Activated naive CD4-positive, alpha-beta T cell treated with anti-CD3 and anti-CD28 coated beads, Interleukin-2, amount 10 ng/mL, durations not matched to agents 7 days and 5 days (primary cell): ENCODE measurements around the gene FCGR3A.
A peak's percentile ranks its signal among the peaks of the same experiment; 100 is the strongest.
"Not testable (repeated sequence)": the region's sequence is repeated elsewhere in the genome, so short reads cannot be mapped to it uniquely, and the experiment has no call there.

Experiments used
- CTCF ChIA-PET: fragments of 350-600 bp; sonication (Branson Sonifier 250); formaldehyde crosslinking; loops from one replicate; lab custom pipeline; 2021; ENCODE audit warnings: antibody characterized with exemption; lab: Charles Lee
- DNase-seq: peaks from one replicate; pipeline ENCODE4 v3.0.0-alpha.2; 2020
- H3K27ac Mint-ChIP-seq: one replicate; pipeline ENCODE4 v1.8.0; 2021; ENCODE audit warnings: mild to moderate bottlenecking, moderate library complexity, mixed read lengths
- H3K27me3 Mint-ChIP-seq: one replicate; pipeline ENCODE4 v1.8.0; 2021; ENCODE audit warnings: mild to moderate bottlenecking, mixed read lengths
- H3K36me3 Mint-ChIP-seq: one replicate; pipeline ENCODE4 v1.8.0; 2021; ENCODE audit warnings: mixed read lengths
- H3K4me1 Mint-ChIP-seq: one replicate; pipeline ENCODE4 v1.8.0; 2021; ENCODE audit warnings: mixed read lengths
- H3K4me3 Mint-ChIP-seq: one replicate; pipeline ENCODE4 v1.8.0; 2021; ENCODE audit warnings: mild to moderate bottlenecking, moderate library complexity, mixed read lengths
- H3K9me3 Mint-ChIP-seq: one replicate; pipeline ENCODE4 v1.8.0; 2021; ENCODE audit warnings: mixed read lengths

Gene FCGR3A

DNA sequence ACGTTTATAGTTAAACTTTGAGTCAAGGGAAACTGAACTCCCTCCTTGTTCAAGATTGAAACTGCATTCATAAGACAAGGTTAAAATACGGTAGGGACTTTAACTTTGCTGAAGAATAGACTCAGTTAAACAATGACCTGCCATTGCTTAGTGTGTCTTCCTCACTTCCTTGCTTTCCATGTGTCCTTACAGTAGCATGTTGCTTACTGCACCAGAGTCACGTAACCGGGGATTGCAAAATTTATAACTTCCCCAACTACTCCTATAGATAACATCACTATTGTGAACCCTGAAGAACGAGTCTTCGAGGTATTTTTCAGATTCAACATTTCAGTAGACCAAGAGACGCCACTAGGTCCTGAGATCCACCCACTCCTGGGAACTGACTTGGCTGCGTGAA lies 22.1 kb upstream of the FCGR3A start:
- peaks cover 24% of the 10 kb centered on the region for H3K27me3 Mint-ChIP-seq
- DNase-seq, H3K4me3 Mint-ChIP-seq, H3K9me3 Mint-ChIP-seq, CTCF ChIA-PET, H3K4me1 Mint-ChIP-seq, H3K27ac Mint-ChIP-seq, H3K36me3 Mint-ChIP-seq: not testable (repeated sequence)

GRCh38 chr1:161566602-161566960 lies 17.0 kb upstream of the FCGR3A start:
- H3K4me1 Mint-ChIP-seq, H3K36me3 Mint-ChIP-seq, H3K4me3 Mint-ChIP-seq, H3K9me3 Mint-ChIP-seq, CTCF ChIA-PET, DNase-seq, H3K27ac Mint-ChIP-seq: not testable (repeated sequence)
- H3K27me3 Mint-ChIP-seq = peaks cover 24% of the 10 kb centered on the region

- H3K4me3 Mint-ChIP-seq, DNase-seq, CTCF ChIA-PET, H3K36me3 Mint-ChIP-seq, H3K27ac Mint-ChIP-seq, H3K9me3 Mint-ChIP-seq: not testable (repeated sequence)
- Mint-ChIP-seq H3K4me1 (peaks cover 13% of the 10 kb centered on the region), H3K27me3 (peaks cover 17% of the 10 kb centered on the region)
These were observed 13.9 kb upstream of the FCGR3A start for GRCh38 chr1:161563522-161563921.

GRCh38 chr1:161562441-161562840 lies 12.8 kb upstream of the FCGR3A start:
- Mint-ChIP-seq H3K4me1 (peaks cover 15% of the 10 kb centered on the region), H3K27me3 (peaks cover 13% of the 10 kb centered on the region)
- H3K9me3 Mint-ChIP-seq, H3K36me3 Mint-ChIP-seq, DNase-seq, H3K4me3 Mint-ChIP-seq, H3K27ac Mint-ChIP-seq: not testable (repeated sequence)
- CTCF ChIA-PET = interaction anchor here (1.5 kb wide), 1 partner anchor 56 kb away, joined by 3 read pairs; no protein-coding TSS in a partner anchor

GRCh38 chr1:161560960-161561715 lies 11.5 kb upstream of the FCGR3A start:
- peak overlapping the region; percentile 7 for H3K27ac Mint-ChIP-seq
- H3K27me3 Mint-ChIP-seq = not testable (repeated sequence)

GRCh38 chr1:161557506-161558450 lies 8.2 kb upstream of the FCGR3A start:
- CTCF ChIA-PET, H3K27me3 Mint-ChIP-seq, H3K9me3 Mint-ChIP-seq, H3K27ac Mint-ChIP-seq, DNase-seq, H3K4me3 Mint-ChIP-seq, H3K36me3 Mint-ChIP-seq: not testable (repeated sequence)
- H3K4me1 Mint-ChIP-seq = peaks cover 29% of the 10 kb centered on the region

More at GRCh38 chr1:161560960-161561715, 11.5 kb upstream of the FCGR3A start:
- H3K36me3 Mint-ChIP-seq, H3K4me3 Mint-ChIP-seq, H3K9me3 Mint-ChIP-seq, DNase-seq: not testable (repeated sequence)
- peaks cover 14% of the 10 kb centered on the region for H3K4me1 Mint-ChIP-seq
- CTCF ChIA-PET = interaction anchor here (1.5 kb wide), 1 partner anchor 55 kb away, joined by 3 read pairs; no protein-coding TSS in a partner anchor

GRCh38 chr1:161556990-161557389 lies 7.4 kb upstream of the FCGR3A start:
- DNase-seq, H3K27me3 Mint-ChIP-seq, H3K27ac Mint-ChIP-seq, H3K9me3 Mint-ChIP-seq, H3K36me3 Mint-ChIP-seq, H3K4me3 Mint-ChIP-seq, CTCF ChIA-PET: not testable (repeated sequence)
- peaks cover 29% of the 10 kb centered on the region for H3K4me1 Mint-ChIP-seq

- DNase-seq, H3K36me3 Mint-ChIP-seq, H3K9me3 Mint-ChIP-seq, H3K27me3 Mint-ChIP-seq, H3K27ac Mint-ChIP-seq, H3K4me3 Mint-ChIP-seq, CTCF ChIA-PET: not testable (repeated sequence)
- H3K4me1 Mint-ChIP-seq = peaks cover 25% of the 10 kb centered on the region
These were observed 6.5 kb upstream of the FCGR3A start for GRCh38 chr1:161556143-161556542.

GRCh38 chr1:161554815-161555417 lies 5.3 kb upstream of the FCGR3A start:
- CTCF ChIA-PET, H3K4me3 Mint-ChIP-seq, DNase-seq, H3K36me3 Mint-ChIP-seq, H3K27me3 Mint-ChIP-seq, H3K9me3 Mint-ChIP-seq: not testable (repeated sequence)
- Mint-ChIP-seq H3K4me1 (peaks cover 24% of the 10 kb centered on the region), H3K27ac (peak overlapping the region; percentile 87)

GRCh38 chr1:161554340-161554739 lies 4.7 kb upstream of the FCGR3A start:
- H3K36me3 Mint-ChIP-seq, H3K27me3 Mint-ChIP-seq, DNase-seq, CTCF ChIA-PET, H3K27ac Mint-ChIP-seq, H3K9me3 Mint-ChIP-seq, H3K4me3 Mint-ChIP-seq: not testable (repeated sequence)
- peaks cover 27% of the 10 kb centered on the region for H3K4me1 Mint-ChIP-seq

DNA sequence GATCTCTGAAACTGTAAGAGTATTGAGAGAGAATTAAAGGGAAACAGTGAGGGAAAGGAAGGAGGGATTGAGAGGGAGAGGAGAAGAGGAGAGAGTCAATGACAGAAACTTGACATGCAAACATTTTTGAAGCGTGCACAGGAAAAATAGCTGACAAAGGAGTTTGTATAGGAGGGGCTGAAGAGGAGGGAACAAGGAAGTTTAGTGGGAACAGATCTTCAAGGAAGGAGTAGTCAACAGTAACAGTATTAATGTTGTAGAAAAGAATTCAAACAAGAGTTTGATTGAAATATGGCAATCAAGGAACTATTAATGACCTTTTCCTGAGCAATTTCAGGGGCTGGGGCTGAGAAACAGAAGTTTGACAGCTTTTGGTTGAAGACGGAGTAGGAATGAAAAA lies 4.0 kb upstream of the FCGR3A start:
- DNase-seq, H3K9me3 Mint-ChIP-seq, H3K27ac Mint-ChIP-seq, H3K27me3 Mint-ChIP-seq, H3K4me3 Mint-ChIP-seq, H3K36me3 Mint-ChIP-seq, CTCF ChIA-PET: not testable (repeated sequence)
- peaks cover 27% of the 10 kb centered on the region for H3K4me1 Mint-ChIP-seq

- H3K27ac Mint-ChIP-seq, H3K27me3 Mint-ChIP-seq, H3K4me3 Mint-ChIP-seq, H3K36me3 Mint-ChIP-seq, CTCF ChIA-PET, H3K9me3 Mint-ChIP-seq, DNase-seq: not testable (repeated sequence)
- peaks cover 22% of the 10 kb centered on the region for H3K4me1 Mint-ChIP-seq
These were observed 1.3 kb upstream of the FCGR3A start for GRCh38 chr1:161550942-161551341.

DNA sequence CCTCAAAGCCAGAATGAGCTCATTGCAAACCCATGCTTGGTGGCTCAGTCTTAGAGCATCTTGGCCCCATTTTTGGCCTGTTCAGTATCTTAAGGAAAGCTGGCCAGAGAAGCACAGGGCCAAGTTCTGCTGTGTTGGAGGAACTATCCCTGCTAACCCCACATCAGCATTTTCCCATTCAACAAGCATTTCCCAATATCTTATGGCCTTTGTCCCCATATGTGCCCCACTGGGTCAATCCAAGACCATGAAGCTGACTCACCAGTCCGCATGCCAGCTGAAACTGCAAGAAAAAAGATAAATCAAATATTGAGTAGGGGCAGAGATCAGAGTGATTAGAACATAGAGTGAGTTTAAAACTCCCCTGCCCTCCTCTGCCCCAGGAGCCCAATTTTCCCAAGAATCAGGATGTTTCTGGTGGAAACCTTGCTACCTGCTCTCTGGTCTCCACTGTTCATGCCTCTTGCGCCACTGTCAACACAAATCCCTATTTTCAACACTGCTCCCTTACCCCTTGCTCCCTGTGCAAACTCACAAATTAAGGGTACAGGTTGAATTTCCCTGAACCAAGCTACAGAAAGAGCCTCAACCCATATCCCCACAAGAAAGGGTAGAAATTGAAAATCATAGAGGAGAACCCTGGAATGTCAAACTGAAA lies 740 bp downstream of the FCGR3A start:
- H3K36me3 Mint-ChIP-seq, H3K9me3 Mint-ChIP-seq, DNase-seq, H3K27me3 Mint-ChIP-seq, H3K4me3 Mint-ChIP-seq, H3K27ac Mint-ChIP-seq: not testable (repeated sequence)
- peaks cover 19% of the 10 kb centered on the region for H3K4me1 Mint-ChIP-seq
- CTCF ChIA-PET = interaction anchor here (1.1 kb wide), 1 partner anchor 62 kb away, joined by 3 read pairs; no protein-coding TSS in a partner anchor
